Measurements from ENCODE around the gene ZBTB20.

ZBTB20 gene

GRCh38 chr3:114447545-114447944 is 699.5 kb downstream of the ZBTB20 start:
- Histone ChIP-seq H3K36me3 (replicated peaks; ENCODE audit: low read depth, low read length) (no peaks in the 10 kb centered on the region), H3K27me3 (ENCODE audit: low read depth, low read length) (peaks cover 65% of the 10 kb centered on the region), H2AFZ (ENCODE audit: low read depth, low read length) (no peak overlapping the region), H3K9ac (ENCODE audit: low read length) (no peak overlapping the region), H3K4me2 (ENCODE audit: low read length) (no peak overlapping the region), H3K79me2 (ENCODE audit: low read length) (no peaks in the 10 kb centered on the region), H3K9me3 (ENCODE audit: insufficient read depth, low read length) (no peaks in the 10 kb centered on the region), H3K27ac (ENCODE audit: low read length) (no peak overlapping the region), H3K4me3 (ENCODE audit: low read length) (no peak overlapping the region), H4K20me1 (ENCODE audit: insufficient read depth, low read length) (no peaks in the 10 kb centered on the region), H3K4me1 (ENCODE audit: low read length) (peaks cover 21% of the 10 kb centered on the region)
- TF ChIP-seq EZH2phosphoT487 (IDR thresholded peaks at IDR 0.05; ENCODE audit: low read depth) (no peak), CTCF (IDR thresholded peaks at IDR 0.05; ENCODE audit: low read depth, low read length) (peak; percentile 65)

- no peaks in the 10 kb centered on the region for H3K79me2 ChIP-seq (ENCODE audit: low read length)
Measured at GRCh38 chr3:114446600-114446999, 700.5 kb downstream of the ZBTB20 start.

GRCh38 chr3:114445233-114445632 is 701.9 kb downstream of the ZBTB20 start:
- H2AFZ ChIP-seq (ENCODE audit: low read depth, low read length), result no peak overlapping the region
- no peak overlapping the region for H3K4me3 ChIP-seq (ENCODE audit: low read length)
- TF ChIP-seq EZH2phosphoT487 (IDR thresholded peaks at IDR 0.05; ENCODE audit: low read depth) (no peak), CTCF (IDR thresholded peaks at IDR 0.05; ENCODE audit: low read depth, low read length) (no peak)
- H3K9ac ChIP-seq (ENCODE audit: low read length), result no peak overlapping the region
- no peaks in the 10 kb centered on the region for H3K36me3 ChIP-seq (replicated peaks; ENCODE audit: low read depth, low read length)
- peaks cover 8% of the 10 kb centered on the region for H3K4me1 ChIP-seq (ENCODE audit: low read length)
- H3K27me3 ChIP-seq (ENCODE audit: low read depth, low read length), result peaks cover 44% of the 10 kb centered on the region
- H3K27ac ChIP-seq (ENCODE audit: low read length), result no peak overlapping the region
- no peaks in the 10 kb centered on the region for H3K79me2 ChIP-seq (ENCODE audit: low read length)
- H4K20me1 ChIP-seq (ENCODE audit: insufficient read depth, low read length), result no peaks in the 10 kb centered on the region
- H3K4me2 ChIP-seq (ENCODE audit: low read length), result no peak overlapping the region
- no peaks in the 10 kb centered on the region for H3K9me3 ChIP-seq (ENCODE audit: insufficient read depth, low read length)

More at GRCh38 chr3:114446600-114446999, 700.5 kb downstream of the ZBTB20 start:
- Histone ChIP-seq H3K36me3 (replicated peaks; ENCODE audit: low read depth, low read length) (no peaks in the 10 kb centered on the region), H3K9me3 (ENCODE audit: insufficient read depth, low read length) (no peaks in the 10 kb centered on the region), H3K9ac (ENCODE audit: low read length) (no peak overlapping the region), H3K4me1 (ENCODE audit: low read length) (peaks cover 19% of the 10 kb centered on the region), H3K4me2 (ENCODE audit: low read length) (no peak overlapping the region), H2AFZ (ENCODE audit: low read depth, low read length) (no peak overlapping the region), H3K27ac (ENCODE audit: low read length) (no peak overlapping the region), H3K4me3 (ENCODE audit: low read length) (no peak overlapping the region), H4K20me1 (ENCODE audit: insufficient read depth, low read length) (no peaks in the 10 kb centered on the region), H3K27me3 (ENCODE audit: low read depth, low read length) (peaks cover 58% of the 10 kb centered on the region)
- TF ChIP-seq EZH2phosphoT487 (IDR thresholded peaks at IDR 0.05; ENCODE audit: low read depth), result no peak
- no peak for TF ChIP-seq CTCF (IDR thresholded peaks at IDR 0.05; ENCODE audit: low read depth, low read length)

GRCh38 chr3:114444216-114444615 is 702.9 kb downstream of the ZBTB20 start:
- Histone ChIP-seq H3K4me3 (ENCODE audit: low read length) (no peak overlapping the region), H3K36me3 (replicated peaks; ENCODE audit: low read depth, low read length) (no peaks in the 10 kb centered on the region), H3K9ac (ENCODE audit: low read length) (no peak overlapping the region), H3K4me2 (ENCODE audit: low read length) (no peak overlapping the region), H3K9me3 (ENCODE audit: insufficient read depth, low read length) (no peaks in the 10 kb centered on the region), H3K4me1 (ENCODE audit: low read length) (peaks cover 2% of the 10 kb centered on the region), H4K20me1 (ENCODE audit: insufficient read depth, low read length) (no peaks in the 10 kb centered on the region), H2AFZ (ENCODE audit: low read depth, low read length) (no peak overlapping the region), H3K27me3 (ENCODE audit: low read depth, low read length) (peaks cover 37% of the 10 kb centered on the region), H3K79me2 (ENCODE audit: low read length) (no peaks in the 10 kb centered on the region), H3K27ac (ENCODE audit: low read length) (no peak overlapping the region)
- TF ChIP-seq CTCF (IDR thresholded peaks at IDR 0.05; ENCODE audit: low read depth, low read length) (no peak), EZH2phosphoT487 (IDR thresholded peaks at IDR 0.05; ENCODE audit: low read depth) (no peak)

All from OCI-LY3 (cell line).